Endodermal cell (in vitro differentiated cells): ENCODE data around the gene NACC2. TPM values are rescaled to one million over a fixed set of nuclear protein-coding genes. Genes with fewer than 3 reads are reported as not detected.

Experiments used
- DNase-seq: peaks from one replicate; pipeline ENCODE4 v3.0.0-alpha.2; 2017
- H3K27ac ChIP-seq: 2 replicates; pipeline ENCODE4 v1.5.1; 2013; ENCODE audit warnings: mild to moderate bottlenecking, low read depth, low read length, moderate library complexity
- H3K27me3 ChIP-seq: 2 replicates; pipeline ENCODE4 v1.6.1; 2013; ENCODE audit warnings: mild to moderate bottlenecking, low read length, moderate library complexity; ENCODE audit not compliant: insufficient read depth, control insufficient read depth, poor library complexity, severe bottlenecking
- H3K36me3 ChIP-seq: 2 replicates; pipeline ENCODE4 v1.7.0; 2013; ENCODE audit warnings: mild to moderate bottlenecking, low read length, moderate library complexity; ENCODE audit not compliant: control insufficient read depth, insufficient read depth
- H3K4me1 ChIP-seq: one replicate; pipeline ENCODE4 v1.7.0; 2013; ENCODE audit warnings: low read length; ENCODE audit not compliant: control insufficient read depth, insufficient read depth
- H3K4me3 ChIP-seq: 2 replicates; pipeline ENCODE4 v1.5.1; 2013; ENCODE audit warnings: mild to moderate bottlenecking, low read length, moderate library complexity
- H3K9ac ChIP-seq: 2 replicates; pipeline ENCODE4 v1.6.1; 2013; ENCODE audit warnings: mild to moderate bottlenecking, low read length, moderate library complexity; ENCODE audit not compliant: poor library complexity, severe bottlenecking; ENCODE audit errors: extremely low read depth
- H3K9me3 ChIP-seq: 2 replicates; pipeline ENCODE4 v1.6.1; 2013; ENCODE audit warnings: mild to moderate bottlenecking, low read length, moderate library complexity; ENCODE audit not compliant: control insufficient read depth
- H3K27ac Mint-ChIP-seq: 2 replicates; pipeline ENCODE4 v1.8.0; 2020; ENCODE audit warnings: mixed read lengths
- H3K27me3 Mint-ChIP-seq: 2 replicates; pipeline ENCODE4 v1.8.0; 2021; ENCODE audit warnings: mild to moderate bottlenecking, mixed read lengths; ENCODE audit not compliant: insufficient read depth
- H3K36me3 Mint-ChIP-seq: 2 replicates; pipeline ENCODE4 v1.8.0; 2020; ENCODE audit warnings: low read depth, mixed read lengths
- H3K4me1 Mint-ChIP-seq: 2 replicates; pipeline ENCODE4 v1.8.0; 2020; ENCODE audit warnings: mixed read lengths
- H3K4me3 Mint-ChIP-seq: 2 replicates; pipeline ENCODE4 v1.8.0; 2020; ENCODE audit warnings: mild to moderate bottlenecking, moderate library complexity, mixed read lengths
- H3K9me3 Mint-ChIP-seq: 2 replicates; pipeline ENCODE4 v1.8.0; 2020; ENCODE audit warnings: mild to moderate bottlenecking, mixed read lengths
- CTCF ChIP-seq: fragments of 200-600 bp; sonication (generic); conservative IDR thresholded peaks from 2 replicates; pipeline ENCODE4 v1.5.0; 2021; ENCODE audit warnings: antibody characterized with exemption, mild to moderate bottlenecking
- WGBS, 2 experiments: methylation state at CpG; one replicate each; pipeline versions ENCODE4 v1.1.5 to v1.1.7; 2013; ENCODE audit warnings: missing lambda C conversion rate in 2 of 2, mixed read lengths in 1 of 2; ENCODE audit not compliant: insufficient coverage in 1 of 2, insufficient read length in 1 of 2; 5-methylcytosine and 5-hydroxymethylcytosine counted together
- total RNA-seq, 2 donors: library from RNA; stranded (reverse); fragmentation: NEBNext Ultra II Directional in 1 of 2; extraction: Animal tissue kit (Norgen Biotek cat#: 25700) in 1 of 2; gene quantifications; 2 replicates in 1 of 2; 3 replicates in 1 of 2; pipeline ENCODE4 v1.2.1, GENCODE V29; 2021

The NACC2 gene
- total RNA-seq, 2 donors from 2014 or later: 12.4 to 16.7 TPM

DNA sequence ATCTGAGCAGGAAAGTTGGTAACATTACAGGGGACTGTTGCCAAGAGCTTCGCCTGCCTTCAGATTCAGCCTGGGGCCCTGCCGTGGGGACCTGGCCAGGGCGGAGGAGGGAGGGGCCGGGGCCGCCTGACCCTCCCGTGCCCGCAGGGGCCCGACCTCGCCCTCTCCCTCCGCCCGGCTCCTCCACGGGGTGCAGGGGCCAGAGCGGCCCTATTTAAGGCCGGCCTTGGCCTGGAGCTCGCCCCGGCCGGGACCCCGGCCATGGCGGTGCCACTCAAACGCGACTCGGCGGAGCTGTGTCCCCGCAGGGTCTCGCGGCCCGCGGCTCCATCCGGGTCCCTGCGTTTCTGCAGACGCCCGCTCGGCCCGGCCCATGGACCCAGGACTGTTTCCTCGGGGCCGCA, 22.8 kb upstream of the NACC2 start:
- peak overlapping the region; percentile 55 for H3K9ac ChIP-seq
- Mint-ChIP-seq H3K9me3 (no peaks in the 10 kb centered on the region), H3K36me3 (peaks cover 14% of the 10 kb centered on the region), H3K27me3 (peaks cover 4% of the 10 kb centered on the region), H3K4me3 (peak overlapping the region; percentile 71), H3K4me1 (no peaks in the 10 kb centered on the region), H3K27ac (no peak overlapping the region)
- H3K9me3 ChIP-seq: no peaks in the 10 kb centered on the region
- no peak for TF ChIP-seq CTCF
- no peaks in the 10 kb centered on the region for H3K27me3 ChIP-seq
- H3K27ac ChIP-seq: peak overlapping the region; percentile 44
- peaks cover 3% of the 10 kb centered on the region for H3K4me1 ChIP-seq
- 1 to 4% methylated on average over 13 to 36 of the region's 36 CpGs for WGBS, 2 experiments
- H3K4me3 ChIP-seq: peak overlapping the region; percentile 85
- no peak for DNase-seq
- peaks cover 7% of the 10 kb centered on the region for H3K36me3 ChIP-seq

DNA sequence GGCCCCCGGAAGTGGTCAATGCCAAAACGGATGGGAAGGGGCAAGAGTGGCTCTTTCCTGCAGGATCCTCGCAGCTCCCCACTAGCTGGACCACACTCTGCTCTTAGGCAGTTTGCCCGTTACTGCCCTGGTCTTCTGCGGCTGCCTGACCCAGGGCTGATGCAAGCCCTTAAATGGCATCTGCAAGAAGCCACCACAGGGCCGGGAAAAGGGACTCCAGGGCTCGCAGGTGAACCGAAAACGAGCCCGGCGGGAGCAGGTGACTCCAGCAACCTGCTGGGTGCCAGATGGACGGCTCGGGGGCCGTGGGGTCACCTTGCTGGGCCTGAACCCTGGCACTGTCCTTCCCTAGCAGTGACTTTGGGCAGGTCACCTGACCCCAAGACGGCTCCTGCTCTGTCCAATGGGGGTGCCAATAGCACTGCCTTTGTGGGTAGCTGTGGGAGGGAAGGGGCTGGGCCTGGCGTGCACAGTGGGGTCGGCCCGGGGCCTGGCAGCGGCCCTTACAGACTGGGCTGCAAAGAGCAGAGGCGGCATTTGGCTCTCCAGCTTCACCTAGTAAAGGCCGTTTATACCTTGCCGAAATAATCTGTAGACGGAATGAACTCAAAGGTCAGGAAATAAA, 22.3 kb upstream of the NACC2 start:
- Histone ChIP-seq H3K9me3 (no peaks in the 10 kb centered on the region), H3K27me3 (no peaks in the 10 kb centered on the region), H3K4me3 (peak overlapping the region; percentile 85), H3K9ac (peak overlapping the region; percentile 55), H3K27ac (peak overlapping the region; percentile 44), H3K36me3 (peaks cover 7% of the 10 kb centered on the region), H3K4me1 (peaks cover 3% of the 10 kb centered on the region)
- DNase-seq: no peak
- Mint-ChIP-seq H3K27me3 (peaks cover 2% of the 10 kb centered on the region), H3K4me3 (peak overlapping the region; percentile 71), H3K9me3 (no peaks in the 10 kb centered on the region), H3K36me3 (peaks cover 14% of the 10 kb centered on the region), H3K27ac (no peak overlapping the region), H3K4me1 (no peaks in the 10 kb centered on the region)
- 76 to 81% methylated on average over 11 to 23 of the region's 23 CpGs for WGBS, 2 experiments
- TF ChIP-seq CTCF: no peak

DNA sequence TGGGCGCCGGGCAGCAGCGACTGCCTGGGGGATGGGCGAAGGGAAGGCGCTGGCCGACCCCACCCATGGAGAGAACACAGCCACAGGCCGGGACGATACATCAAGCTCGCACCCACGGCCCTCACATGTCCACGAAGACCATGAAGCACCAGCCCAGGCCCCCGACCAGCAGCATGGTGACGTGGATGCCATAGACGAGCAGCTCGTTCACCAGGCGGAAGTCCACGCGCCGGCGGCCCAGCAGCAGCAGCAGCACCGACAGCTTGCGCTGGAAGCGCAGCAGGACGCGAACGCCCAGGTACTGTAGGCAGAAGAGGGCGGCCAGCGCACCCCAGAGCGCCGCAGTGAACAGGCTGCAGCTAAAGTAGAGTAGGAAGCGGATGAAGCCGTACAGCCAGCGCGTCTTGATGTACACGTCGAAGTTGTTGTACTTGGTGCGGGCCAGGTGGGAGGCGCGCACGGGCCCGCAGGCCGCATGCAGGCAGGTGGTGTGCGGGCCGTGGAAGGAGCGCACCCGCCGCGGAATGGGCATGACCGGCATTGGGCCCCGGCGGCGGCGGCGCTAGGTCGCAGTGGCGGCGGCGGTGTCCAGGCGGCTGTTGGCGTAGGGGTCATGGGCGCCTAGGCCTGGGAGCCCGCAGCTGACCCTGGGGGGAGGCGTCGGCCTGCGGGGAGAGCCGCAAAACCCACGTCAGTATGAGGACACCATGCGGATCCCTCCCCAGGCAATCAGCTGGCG, 21.4 kb upstream of the NACC2 start:
- Histone ChIP-seq H3K27ac (no peak overlapping the region), H3K36me3 (peaks cover 7% of the 10 kb centered on the region), H3K4me3 (no peak overlapping the region), H3K9ac (no peak overlapping the region), H3K4me1 (peaks cover 3% of the 10 kb centered on the region), H3K9me3 (no peaks in the 10 kb centered on the region), H3K27me3 (no peaks in the 10 kb centered on the region)
- no peak for TF ChIP-seq CTCF
- H3K9me3 Mint-ChIP-seq: no peaks in the 10 kb centered on the region
- H3K4me3 Mint-ChIP-seq: peak overlapping the region; percentile 71
- WGBS, 2 experiments: 96% methylated on average over 61 to 69 of the region's 69 CpGs
- no peak for DNase-seq
- no peak overlapping the region for H3K27ac Mint-ChIP-seq
- H3K27me3 Mint-ChIP-seq: no peaks in the 10 kb centered on the region
- peaks cover 14% of the 10 kb centered on the region for H3K36me3 Mint-ChIP-seq
- no peaks in the 10 kb centered on the region for H3K4me1 Mint-ChIP-seq
